Gastrocnemius medialis (tissue), 4 donors: ENCODE measurements around the gene AHNAK2. TPM values are rescaled to one million over a fixed set of nuclear protein-coding genes. Genes with fewer than 3 reads are reported as not detected.

ENCODE experiments used
- ATAC-seq, 2 donors: fragments of 150-250 bp; one replicate each; pipeline ENCODE4 v1.9.1; 2016
- DNase-seq, 2 donors: peaks; one replicate each; pipeline ENCODE4 v3.0.0-alpha.2; 2019
- H3K27ac ChIP-seq, 4 donors: fragments of 200-600 bp; sonication (generic); 1 replicate in 1 of 4; 2 replicates in 3 of 4; pipeline ENCODE4 v1.5.1; 2016 to 2018; ENCODE audit warnings: mild to moderate bottlenecking in 2 of 4, moderate library complexity in 1 of 4
- H3K27me3 ChIP-seq, 3 donors: fragments of 200-600 bp; sonication (generic) in 2 of 3; 1 replicate in 1 of 3; 2 replicates in 2 of 3; pipeline versions ENCODE4 v1.5.1 to v1.6.0; 2016 to 2019; ENCODE audit warnings: mild to moderate bottlenecking in 1 of 3, moderate library complexity in 1 of 3
- H3K36me3 ChIP-seq, 2 donors: fragments of 200-600 bp; sonication (generic) in 1 of 2; one replicate each; pipeline ENCODE4 v1.5.1; 2017 to 2018
- H3K4me1 ChIP-seq, 2 donors: fragments of 200-600 bp; sonication (generic) in 1 of 2; one replicate each; pipeline ENCODE4 v1.5.1; 2016 to 2017; ENCODE audit warnings: mild to moderate bottlenecking in 2 of 2
- H3K4me3 ChIP-seq, 4 donors: fragments of 200-600 bp; sonication (generic) in 3 of 4; 1 replicate in 1 of 4; 2 replicates in 3 of 4; pipeline ENCODE4 v1.5.1; 2016 to 2019; ENCODE audit warnings: mild to moderate bottlenecking in 2 of 4
- H3K9me3 ChIP-seq, 3 donors: fragments of 200-600 bp; sonication (generic) in 2 of 3; 1 replicate in 1 of 3; 2 replicates in 2 of 3; pipeline ENCODE4 v1.5.1; 2016 to 2019
- CTCF ChIP-seq, 5 experiments: fragments of 450-650 bp in 3 of 5; fragments of 200-600 bp in 2 of 5; sonication (generic) in 2 of 5; IDR thresholded peaks in 4 of 5; conservative IDR thresholded peaks in 1 of 5; 1 replicate in 4 of 5; 2 replicates in 1 of 5; pipeline ENCODE4 v1.5.1; 2016 to 2019; ENCODE audit warnings: antibody characterized with exemption in 5 of 5, mild to moderate bottlenecking in 3 of 5, moderate library complexity in 3 of 5
- POLR2A ChIP-seq, 2 donors: fragments of 450-650 bp; IDR thresholded peaks; one replicate each; pipeline ENCODE4 v1.6.1; 2017; ENCODE audit warnings: antibody characterized with exemption in 2 of 2, mild to moderate bottlenecking in 2 of 2, moderate library complexity in 2 of 2
- in situ Hi-C, 4 donors: fragments of 200-750 bp; cut with MboI; loops; one replicate each; pipeline versions ENCODE4 v1.15.0 to v1.8.0; 2017; ENCODE audit warnings: low sequenced_read_pairs in 4 of 4
- intact Hi-C: fragments of 100-400 bp; cut with DNase I; formaldehyde crosslinking; loops from one replicate; pipeline ENCODE4 v1.15.1; 2023; ENCODE audit warnings: low total_unique reads
- total RNA-seq, 4 donors: library from RNA; depleted of rRNA; stranded (reverse); fragments of >200 nt; gene quantifications; one replicate each; pipeline versions ENCODE4 v1.1.0 to v1.2.3, GENCODE V29; 2016

AHNAK2 gene
- total RNA-seq, 4 donors from 2014 or later, result 2.0 to 8.6 (median 3.4) TPM

GRCh38 chr14:104956290-104956890 lies 21.8 kb downstream of the AHNAK2 start:
- no peak overlapping the region for H3K4me3 ChIP-seq
- H3K4me1 ChIP-seq, result no peaks in the 10 kb centered on the region
- intact Hi-C loops, result no loop called here
- in situ Hi-C loops, result no loop called here
- H3K36me3 ChIP-seq, result no peaks in the 10 kb centered on the region
- no peak for TF ChIP-seq CTCF (IDR thresholded peaks at IDR 0.05 in 4 of 5, conservative IDR thresholded peaks at IDR 0.05 in 1 of 5)
- H3K27me3 ChIP-seq, result peaks cover 0 to 4% (median 0%) of the 10 kb centered on the region in 3 donors
- ATAC-seq (no peak), DNase-seq (no peak)
- no peak overlapping the region for H3K27ac ChIP-seq
- H3K9me3 ChIP-seq, result no peaks in the 10 kb centered on the region

GRCh38 chr14:104955396-104955770 lies 22.8 kb downstream of the AHNAK2 start:
- ATAC-seq (no peak), DNase-seq (no peak)
- Histone ChIP-seq H3K27ac (no peak overlapping the region), H3K4me1 (no peaks in the 10 kb centered on the region), H3K9me3 (no peaks in the 10 kb centered on the region), H3K36me3 (no peaks in the 10 kb centered on the region), H3K4me3 (no peak overlapping the region), H3K27me3 (peaks cover 0 to 4% (median 0%) of the 10 kb centered on the region in 3 donors)
- in situ Hi-C loops (no loop called here), intact Hi-C loops (no loop called here)
- no peak for TF ChIP-seq CTCF (IDR thresholded peaks at IDR 0.05 in 4 of 5, conservative IDR thresholded peaks at IDR 0.05 in 1 of 5)
- no peak for TF ChIP-seq POLR2A (IDR thresholded peaks at IDR 0.05)

- no peaks in the 10 kb centered on the region for H3K36me3 ChIP-seq
- DNase-seq (no peak), ATAC-seq (no peak)
- no peaks in the 10 kb centered on the region for H3K4me1 ChIP-seq
- TF ChIP-seq CTCF (IDR thresholded peaks at IDR 0.05 in 4 of 5, conservative IDR thresholded peaks at IDR 0.05 in 1 of 5) (no peak), POLR2A (IDR thresholded peaks at IDR 0.05) (no peak)
- intact Hi-C loops, result no loop called here
- in situ Hi-C loops, result no loop called here
- peaks cover 0 to 4% (median 0%) of the 10 kb centered on the region in 3 donors for H3K27me3 ChIP-seq
- no peak overlapping the region for H3K27ac ChIP-seq
- no peak overlapping the region for H3K4me3 ChIP-seq
- H3K9me3 ChIP-seq, result no peaks in the 10 kb centered on the region
Observed at GRCh38 chr14:104954746-104955395, 23.3 kb downstream of the AHNAK2 start.

GRCh38 chr14:104953896-104954656 lies 24.1 kb downstream of the AHNAK2 start:
- no peak for TF ChIP-seq POLR2A (IDR thresholded peaks at IDR 0.05)
- TF ChIP-seq CTCF (IDR thresholded peaks at IDR 0.05 in 4 of 5, conservative IDR thresholded peaks at IDR 0.05 in 1 of 5), result no peak
- DNase-seq (no peak), ATAC-seq (no peak)
- intact Hi-C loops, result no loop called here
- H3K4me1 ChIP-seq, result no peaks in the 10 kb centered on the region
- peaks cover 0 to 4% (median 0%) of the 10 kb centered on the region in 3 donors for H3K27me3 ChIP-seq
- no peaks in the 10 kb centered on the region for H3K9me3 ChIP-seq
- no peak overlapping the region for H3K4me3 ChIP-seq
- H3K36me3 ChIP-seq, result no peaks in the 10 kb centered on the region
- in situ Hi-C loops, result no loop called here
- no peak overlapping the region for H3K27ac ChIP-seq
